Epithelial cell of esophagus (primary cell): ENCODE data around the gene FMNL2.

Source experiments
- DNase-seq: peaks from one replicate; pipeline ENCODE4 v3.0.0; 2010; ENCODE audit warnings: low read depth
- H3K4me3 ChIP-seq: 2 replicates; pipeline ENCODE4 v1.5.1; 2011; ENCODE audit warnings: mild to moderate bottlenecking, low read length, control low read depth
- CTCF ChIP-seq: IDR thresholded peaks from 2 replicates; pipeline ENCODE4 v1.5.1; 2011; ENCODE audit warnings: low read depth, mild to moderate bottlenecking, low read length, control low read depth, inconsistent platforms; ENCODE audit not compliant: insufficient read depth; ENCODE audit errors: missing control alignments

The FMNL2 gene

GRCh38 chr2:152588998-152589397 is 254.0 kb downstream of the FMNL2 start:
- TF ChIP-seq CTCF: no peak
- H3K4me3 ChIP-seq: no peak overlapping the region
- DNase-seq: no peak

- no peak overlapping the region for H3K4me3 ChIP-seq
- TF ChIP-seq CTCF: no peak
- peak; percentile 6 for DNase-seq
These were observed 259.2 kb downstream of the FMNL2 start for GRCh38 chr2:152594022-152594766.

GRCh38 chr2:152594792-152595191 is 259.8 kb downstream of the FMNL2 start:
- DNase-seq: peak; percentile 24
- H3K4me3 ChIP-seq: no peak overlapping the region
- TF ChIP-seq CTCF: no peak

GRCh38 chr2:152598975-152599759 is 264.2 kb downstream of the FMNL2 start:
- DNase-seq: peak; percentile 22
- no peak for TF ChIP-seq CTCF
- no peak overlapping the region for H3K4me3 ChIP-seq

- H3K4me3 ChIP-seq: no peak overlapping the region
- TF ChIP-seq CTCF: no peak
- DNase-seq: no peak
These were observed 265.2 kb downstream of the FMNL2 start for GRCh38 chr2:152600051-152600657.

GRCh38 chr2:152600697-152601096 is 265.7 kb downstream of the FMNL2 start:
- no peak for DNase-seq
- H3K4me3 ChIP-seq: no peak overlapping the region
- no peak for TF ChIP-seq CTCF
